ENCODE results near the gene PDLIM7. TPM values are rescaled to one million over a fixed set of nuclear protein-coding genes. Genes with fewer than 3 reads are reported as not detected.

Gene PDLIM7
- polyA plus RNA-seq, 1 donor from 2014 or later, result 21.0 TPM

GRCh38 chr5:177449140-177450061 is 48.0 kb downstream of the PDLIM7 start:
- Histone ChIP-seq H3F3A (ENCODE audit: insufficient read depth, low read length, poor library complexity, severe bottlenecking) (no peaks in the 10 kb centered on the region), H3K36me3 (ENCODE audit: insufficient read depth, low read length) (no peaks in the 10 kb centered on the region), H3K27ac (ENCODE audit: low read length) (no peak overlapping the region), H3K27me3 (ENCODE audit: insufficient read depth, low read depth, low read length) (no peaks in the 10 kb centered on the region), H3K9me2 (ENCODE audit: insufficient read depth, low read length) (no peaks in the 10 kb centered on the region), H4K20me1 (ENCODE audit: insufficient read depth) (no peaks in the 10 kb centered on the region), H2AFZ (ENCODE audit: low read depth, low read length) (no peak overlapping the region), H3K9me3 (ENCODE audit: low read length) (no peaks in the 10 kb centered on the region), H3K4me3 (ENCODE audit: low read length) (peak overlapping the region; percentile 97), H3K4me2 (ENCODE audit: low read length) (peak overlapping the region; percentile 92), H3K9ac (ENCODE audit: low read length) (peak overlapping the region; percentile 91), H3K79me2 (replicated peaks; ENCODE audit: insufficient read depth, low read length) (peaks cover 36% of the 10 kb centered on the region)
- no peak for TF ChIP-seq MXI1 (conservative IDR thresholded peaks at IDR 0.05; ENCODE audit: poor library complexity, severe bottlenecking)
- peak; percentile 7 for TF ChIP-seq POLR2AphosphoS5 (IDR thresholded peaks at IDR 0.05)

- TF ChIP-seq CTCF (IDR thresholded peaks at IDR 0.05; ENCODE audit: poor library complexity, severe bottlenecking) (no peak), RAD21 (conservative IDR thresholded peaks at IDR 0.05) (no peak), EP300 (conservative IDR thresholded peaks at IDR 0.05; ENCODE audit: poor library complexity, severe bottlenecking) (no peak), POLR2AphosphoS5 (IDR thresholded peaks at IDR 0.05) (no peak), REST (IDR thresholded peaks at IDR 0.05; ENCODE audit: borderline replicate concordance) (no peak), MXI1 (conservative IDR thresholded peaks at IDR 0.05; ENCODE audit: poor library complexity, severe bottlenecking) (no peak), EZH2 (IDR thresholded peaks at IDR 0.05; ENCODE audit: borderline replicate concordance, insufficient read depth, low read length, poor library complexity, severe bottlenecking) (no peak), SMC3 (conservative IDR thresholded peaks at IDR 0.05; ENCODE audit: poor library complexity) (no peak), TAF1 (IDR thresholded peaks at IDR 0.05; ENCODE audit: low read depth) (no peak)
- Histone ChIP-seq H3K4me3 (ENCODE audit: low read length) (peak overlapping the region; percentile 97), H3K27ac (ENCODE audit: low read length) (peak overlapping the region; percentile 70), H3K9ac (ENCODE audit: low read length) (peak overlapping the region; percentile 91), H3K4me2 (ENCODE audit: low read length) (peak overlapping the region; percentile 92), H3K79me2 (replicated peaks; ENCODE audit: insufficient read depth, low read length) (peaks cover 36% of the 10 kb centered on the region), H3K9me2 (ENCODE audit: insufficient read depth, low read length) (no peaks in the 10 kb centered on the region), H4K20me1 (ENCODE audit: insufficient read depth) (no peaks in the 10 kb centered on the region), H3F3A (ENCODE audit: insufficient read depth, low read length, poor library complexity, severe bottlenecking) (no peaks in the 10 kb centered on the region), H3K9me3 (ENCODE audit: low read length) (no peaks in the 10 kb centered on the region), H3K36me3 (ENCODE audit: insufficient read depth, low read length) (no peaks in the 10 kb centered on the region), H3K27me3 (ENCODE audit: insufficient read depth, low read depth, low read length) (no peaks in the 10 kb centered on the region), H2AFZ (ENCODE audit: low read depth, low read length) (no peak overlapping the region)
These were observed 49.0 kb downstream of the PDLIM7 start for GRCh38 chr5:177448244-177448950.

All from neural cell (in vitro differentiated cells).